Heart right ventricle (tissue), 16 donors: ENCODE results near the gene GPR157. TPM values are rescaled to one million over a fixed set of nuclear protein-coding genes. Genes with fewer than 3 reads are reported as not detected.

Source experiments
- ATAC-seq, 8 donors: fragments of 200-7000 bp; cut with Tn5 transposase; one replicate each; pipeline ENCODE4 v1.9.1; 2020; ENCODE audit warnings: mild to moderate bottlenecking in 8 of 8, moderate library complexity in 8 of 8, moderate number of reproducible peaks in 1 of 8
- DNase-seq, 2 donors: peaks; one replicate each; pipeline ENCODE4 v3.0.0-alpha.2; 2020
- H3K27ac ChIP-seq, 10 donors: fragments of 200-600 bp; sonication (generic) in 2 of 10; one replicate each; pipeline versions ENCODE4 v1.5.0 to v1.8.0; 2020 to 2022; ENCODE audit warnings: mild to moderate bottlenecking in 3 of 10
- H3K27me3 ChIP-seq, 7 donors: fragments of 200-600 bp; one replicate each; pipeline ENCODE4 v1.8.0; 2021 to 2022; ENCODE audit warnings: mild to moderate bottlenecking in 2 of 7
- H3K36me3 ChIP-seq, 9 donors: fragments of 200-600 bp; sonication (generic) in 1 of 9; one replicate each; pipeline versions ENCODE4 v1.5.0 to v1.8.0; 2020 to 2022; ENCODE audit warnings: mild to moderate bottlenecking in 2 of 9
- H3K4me1 ChIP-seq, 9 donors: fragments of 200-600 bp; sonication (generic) in 1 of 9; one replicate each; pipeline versions ENCODE4 v1.5.0 to v1.8.0; 2020 to 2022; ENCODE audit warnings: mild to moderate bottlenecking in 4 of 9
- H3K4me3 ChIP-seq, 10 donors: fragments of 200-600 bp; sonication (generic) in 2 of 10; one replicate each; pipeline versions ENCODE4 v1.5.0 to v1.8.0; 2020 to 2022; ENCODE audit warnings: mild to moderate bottlenecking in 7 of 10, moderate library complexity in 2 of 10
- H3K9me3 ChIP-seq, 11 donors: fragments of 200-600 bp in 10 of 11; sonication (generic) in 2 of 11; one replicate each; pipeline versions ENCODE4 v1.5.0 to v1.8.0; 2013 to 2022; ENCODE audit warnings: mild to moderate bottlenecking in 2 of 11, control low read depth in 1 of 11, moderate library complexity in 1 of 11
- CTCF ChIP-seq, 9 donors: fragments of 200-600 bp; sonication (generic) in 2 of 9; IDR thresholded peaks; one replicate each; pipeline versions ENCODE4 v1.5.0 to v1.8.0; 2021 to 2022; ENCODE audit warnings: antibody characterized with exemption in 9 of 9, mild to moderate bottlenecking in 5 of 9, moderate library complexity in 1 of 9
- WGBS, 2 donors: extraction: QIAGEN DNeasy Blood & Tissue Kit; methylation state at CpG; one replicate each; pipeline ENCODE4 v1.1.7; 2013; ENCODE audit warnings: inconsistent platforms in 1 of 2; 5-methylcytosine and 5-hydroxymethylcytosine counted together
- intact Hi-C, 10 donors: fragments of 100-400 bp; cut with DNase I; formaldehyde crosslinking; loops; one replicate each; pipeline versions ENCODE4 v1.11.1 to v1.14.2; 2022
- polyA plus RNA-seq, 2 donors: library from polyadenylated mRNA; stranded (reverse); fragments of 200-250 nt; gene quantifications; one replicate each; pipeline ENCODE4 v1.2.3, GENCODE V29; 2013
- total RNA-seq, 10 donors: library from RNA; stranded (reverse); fragmentation: NEBNext Ultra II Directional in 3 of 10; extraction: Animal tissue kit (Norgen Biotek cat#: 25700) in 3 of 10; gene quantifications; one replicate each; pipeline versions ENCODE4 v1.2.1 to v1.2.4, GENCODE V29; 2021 to 2023
- donor health status: Arrhythmogenic right ventricular cardiomyopathy.
- donor health status: ischemic (EF 13 %, LVEDD 7.1; RV severe dilation, severe dysfunction).
- donor health status: healthy with polysubstance abuse.
- donor health status: DM: no; HTN: yes; CAD: no.
- donor health status: DM: no; HTN: no; CAD: no.
- donor health status: ischemic (EF 25% LVEDD 6.9; RV normal size, moderate dysfunction).
- donor health status: ischemic (EF 25% LVEDD 5.7; RV mildly dilated, moderate dysfunction).
- donor health status: healthy.
- donor health status: DM: yes; HTN: yes; CAD: no.
- donor health status: Ischemic cardiomyopathy.
- donor health status: ischemic (EF 35%, LVEDD 5.7; RV mildly dilated, moderate dysfunction).
- donor health status: nonischemic (EF 11% LVEDD 7.7; RV severe dilation, severe dysfunction).
- donor health status: DM: yes; HTN: yes; CAD: no.
- donor health status: PGD.
- donor health status: ischemic (EF 29% LVEDD 5.4; RV normal size, mild dysfunction).
- donor health status: nonischemic (EF 23%, LVEDD 6.1; RV moderate dilation, normal function).

The GPR157 gene
- total and polyA plus RNA-seq, 12 donors: 5.1 to 69.1 (median 36.2) TPM

GRCh38 chr1:9080705-9081291 is 48.1 kb downstream of the GPR157 start:
- ATAC-seq (no peak), DNase-seq (no peak)
- no peak overlapping the region for H3K27ac ChIP-seq
- 93% methylated on average over 6 of the region's 6 CpGs for WGBS, 2 donors
- no peak for TF ChIP-seq CTCF (IDR thresholded peaks at IDR 0.05)
- peaks cover 0 to 58% (median 15%) of the 10 kb centered on the region in 9 donors for H3K4me1 ChIP-seq
- no peaks in the 10 kb centered on the region for H3K27me3 ChIP-seq
- H3K4me3 ChIP-seq: no peak overlapping the region
- H3K9me3 ChIP-seq: no peaks in the 10 kb centered on the region
- H3K36me3 ChIP-seq: no peaks in the 10 kb centered on the region
- intact Hi-C loops: no loop called here

- peaks cover 0 to 58% (median 9%) of the 10 kb centered on the region in 9 donors for H3K4me1 ChIP-seq
- 75 to 77% methylated on average over 12 of the region's 12 CpGs for WGBS, 2 donors
- DNase-seq: no peak
- TF ChIP-seq CTCF (IDR thresholded peaks at IDR 0.05): no peak
- no peak overlapping the region for H3K27ac ChIP-seq
- no peak for ATAC-seq
- H3K4me3 ChIP-seq: no peak overlapping the region
- no peaks in the 10 kb centered on the region for H3K36me3 ChIP-seq
- intact Hi-C loops: no loop called here
- no peaks in the 10 kb centered on the region for H3K27me3 ChIP-seq
- no peaks in the 10 kb centered on the region for H3K9me3 ChIP-seq
Observed at GRCh38 chr1:9079988-9080704, 48.8 kb downstream of the GPR157 start.

- Histone ChIP-seq H3K36me3 (no peaks in the 10 kb centered on the region), H3K27me3 (no peaks in the 10 kb centered on the region), H3K4me1 (peaks cover 0 to 58% (median 0%) of the 10 kb centered on the region in 9 donors), H3K4me3 (no peak overlapping the region), H3K27ac (peak overlapping the region in 1 of 10 donors; percentile 43), H3K9me3 (no peaks in the 10 kb centered on the region)
- intact Hi-C loops: no loop called here
- no peak for TF ChIP-seq CTCF (IDR thresholded peaks at IDR 0.05)
- ATAC-seq: peak in 1 of 8 donors; percentile 17
- no peak for DNase-seq
- WGBS, 2 donors: 68 to 79% methylated on average over 19 of the region's 19 CpGs
Observed at GRCh38 chr1:9078752-9079500, 50.0 kb downstream of the GPR157 start.

- DNase-seq (no peak), ATAC-seq (no peak)
- intact Hi-C loops: no loop called here
- TF ChIP-seq CTCF (IDR thresholded peaks at IDR 0.05): no peak
- Histone ChIP-seq H3K36me3 (no peaks in the 10 kb centered on the region), H3K27me3 (no peaks in the 10 kb centered on the region), H3K27ac (peak overlapping the region in 1 of 10 donors; percentile 43), H3K4me1 (peaks cover 0 to 57% (median 0%) of the 10 kb centered on the region in 9 donors), H3K9me3 (no peaks in the 10 kb centered on the region), H3K4me3 (no peak overlapping the region)
- WGBS, 2 donors: 80 to 86% methylated on average over 9 of the region's 9 CpGs
Observed at GRCh38 chr1:9078015-9078751, 50.7 kb downstream of the GPR157 start.
